Measurements from ENCODE around the gene HDDC3.
"Not testable (repeated sequence)": the region's sequence is repeated elsewhere in the genome, so short reads cannot be mapped to it uniquely, and the experiment has no call there.

Gene HDDC3

DNA sequence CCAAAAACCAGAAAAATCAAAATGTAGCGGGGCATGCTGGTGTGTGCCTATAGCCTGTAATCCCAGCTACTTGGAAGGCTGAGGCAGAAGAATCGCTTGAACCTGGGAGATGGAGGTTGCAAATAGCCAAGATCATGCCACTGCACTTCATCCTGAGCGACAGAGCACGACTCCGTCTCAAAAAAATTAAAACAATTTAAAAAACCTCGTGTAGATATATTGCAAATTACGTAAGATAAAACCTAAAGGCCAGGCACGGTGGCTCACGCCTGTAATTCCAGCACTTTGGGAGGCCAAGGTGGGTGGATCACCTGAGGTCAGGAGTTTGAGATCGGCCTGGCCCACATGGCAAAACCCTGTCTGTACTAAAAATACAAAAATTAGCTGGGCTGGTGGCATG is 5.6 kb downstream of the HDDC3 start:
- H3K36me3 ChIP-seq (ENCODE audit: insufficient read depth, low read length); H3K9ac ChIP-seq (ENCODE audit: low read depth, low read length); H3K9me3 ChIP-seq (replicated peaks; ENCODE audit: low read length); H3K4me3 ChIP-seq (ENCODE audit: low read length); H3K4me2 ChIP-seq (ENCODE audit: low read length); H3K27me3 ChIP-seq (ENCODE audit: control insufficient read depth, insufficient read depth, low read length): not testable (repeated sequence)
- peaks cover 20% of the 10 kb centered on the region for H3K4me1 ChIP-seq (ENCODE audit: control insufficient read depth, insufficient read depth, low read length)

DNA sequence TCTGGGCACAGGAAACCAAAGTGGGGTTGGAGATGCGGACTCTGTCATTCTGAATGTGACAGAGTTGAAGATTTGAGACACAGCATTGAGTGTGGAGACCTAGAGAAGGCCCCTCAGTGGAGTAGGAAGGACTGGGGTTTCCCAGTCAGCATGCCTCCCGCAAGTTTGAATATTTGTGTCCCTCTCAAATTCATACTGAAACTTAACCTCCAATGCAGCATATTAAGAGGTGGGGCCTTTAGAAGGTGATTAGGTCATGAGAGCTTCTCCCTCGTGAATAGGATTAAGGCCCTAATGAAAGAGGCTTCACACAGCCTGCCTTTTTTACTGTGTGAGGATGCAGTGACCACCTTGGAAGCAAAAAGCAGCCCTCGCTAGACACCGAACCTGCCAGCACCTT is 8.0 kb downstream of the HDDC3 start:
- no peak overlapping the region for H3K9ac ChIP-seq (ENCODE audit: low read depth, low read length)
- peaks cover 16% of the 10 kb centered on the region for H3K36me3 ChIP-seq (ENCODE audit: insufficient read depth, low read length)
- no peaks in the 10 kb centered on the region for H3K9me3 ChIP-seq (replicated peaks; ENCODE audit: low read length)
- no peaks in the 10 kb centered on the region for H3K27me3 ChIP-seq (ENCODE audit: control insufficient read depth, insufficient read depth, low read length)
- H3K4me2 ChIP-seq (ENCODE audit: low read length): no peak overlapping the region
- peaks cover 2% of the 10 kb centered on the region for H3K4me1 ChIP-seq (ENCODE audit: control insufficient read depth, insufficient read depth, low read length)
- no peak overlapping the region for H3K4me3 ChIP-seq (ENCODE audit: low read length)

DNA sequence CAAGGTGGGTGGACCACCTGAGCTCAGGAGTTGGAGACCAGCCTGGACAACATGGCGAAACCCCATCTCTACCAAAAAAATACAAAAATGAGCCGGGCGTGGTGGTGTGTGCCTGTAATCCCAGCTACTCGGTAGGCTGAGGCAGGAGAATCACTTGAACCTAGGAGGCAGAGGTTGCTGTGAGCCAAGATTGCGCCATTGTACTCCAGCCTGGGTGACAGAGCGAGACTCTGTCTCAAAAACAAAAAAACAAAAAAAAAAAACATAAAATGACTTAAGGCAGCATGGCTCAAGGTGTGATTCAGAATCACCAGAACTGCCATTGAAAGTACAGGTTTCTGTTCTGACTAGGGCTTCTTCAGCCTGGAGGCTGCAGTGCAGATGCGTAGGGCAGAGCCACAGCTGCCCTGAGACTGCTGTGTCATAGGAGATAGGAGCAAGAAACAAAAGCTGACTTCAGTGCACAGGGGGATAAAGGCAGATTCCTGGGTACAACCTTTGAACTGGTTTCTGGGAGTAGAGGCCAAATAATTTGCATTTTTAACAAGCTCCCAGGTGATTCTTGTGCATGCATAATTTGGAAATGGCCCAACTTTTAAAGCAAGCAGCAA is 9.5 kb downstream of the HDDC3 start:
- H3K36me3 ChIP-seq (ENCODE audit: insufficient read depth, low read length): peaks cover 27% of the 10 kb centered on the region
- H3K27me3 ChIP-seq (ENCODE audit: control insufficient read depth, insufficient read depth, low read length); H3K4me1 ChIP-seq (ENCODE audit: control insufficient read depth, insufficient read depth, low read length); H3K4me2 ChIP-seq (ENCODE audit: low read length); H3K4me3 ChIP-seq (ENCODE audit: low read length); H3K9ac ChIP-seq (ENCODE audit: low read depth, low read length); H3K9me3 ChIP-seq (replicated peaks; ENCODE audit: low read length): not testable (repeated sequence)

DNA sequence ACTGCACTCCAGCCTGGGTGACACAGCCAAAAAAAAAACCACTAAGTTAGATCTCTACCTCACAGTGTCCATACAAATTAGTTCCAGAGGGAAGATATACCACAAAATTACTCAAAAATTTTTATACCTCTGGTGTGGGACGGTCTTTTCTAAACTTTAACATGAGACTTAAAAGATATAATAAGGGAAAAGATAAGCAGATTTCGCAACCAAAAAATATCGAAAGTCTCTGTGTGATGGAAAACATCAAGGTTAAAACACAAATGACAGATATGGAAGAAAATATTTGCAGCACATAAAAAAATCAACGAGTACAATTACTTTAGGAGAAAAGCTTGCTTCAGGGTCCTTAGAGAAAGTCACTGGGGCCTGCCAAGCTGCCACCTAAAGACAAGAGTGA is 10.5 kb downstream of the HDDC3 start:
- Histone ChIP-seq H3K9me3 (replicated peaks; ENCODE audit: low read length) (no peaks in the 10 kb centered on the region), H3K4me1 (ENCODE audit: control insufficient read depth, insufficient read depth, low read length) (no peaks in the 10 kb centered on the region), H3K4me3 (ENCODE audit: low read length) (no peak overlapping the region), H3K27me3 (ENCODE audit: control insufficient read depth, insufficient read depth, low read length) (no peaks in the 10 kb centered on the region), H3K9ac (ENCODE audit: low read depth, low read length) (no peak overlapping the region), H3K4me2 (ENCODE audit: low read length) (no peak overlapping the region), H3K36me3 (ENCODE audit: insufficient read depth, low read length) (peaks cover 35% of the 10 kb centered on the region)

DNA sequence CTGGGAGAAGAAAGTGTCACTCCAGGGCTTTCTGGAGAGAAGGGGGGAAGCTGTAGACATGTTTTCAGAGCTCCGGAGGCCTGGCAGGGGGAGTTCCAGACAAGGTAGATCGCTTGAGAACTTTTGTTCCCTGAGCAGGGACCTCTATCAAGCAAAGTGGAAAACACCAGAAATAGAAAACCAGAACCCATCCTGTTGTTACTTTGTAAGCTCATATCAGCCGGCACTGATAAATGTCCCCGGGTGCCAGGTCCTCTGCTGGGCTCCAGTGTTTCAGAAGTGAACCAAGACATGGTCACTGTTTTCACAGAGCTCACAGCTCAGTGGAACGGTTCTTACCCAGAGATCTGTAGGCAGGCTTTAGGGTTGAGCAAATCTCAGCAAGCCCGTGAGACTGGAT is 13.5 kb downstream of the HDDC3 start:
- Histone ChIP-seq H3K4me1 (ENCODE audit: control insufficient read depth, insufficient read depth, low read length) (no peaks in the 10 kb centered on the region), H3K4me3 (ENCODE audit: low read length) (no peak overlapping the region), H3K36me3 (ENCODE audit: insufficient read depth, low read length) (peaks cover 46% of the 10 kb centered on the region), H3K27me3 (ENCODE audit: control insufficient read depth, insufficient read depth, low read length) (no peaks in the 10 kb centered on the region), H3K9ac (ENCODE audit: low read depth, low read length) (no peak overlapping the region), H3K4me2 (ENCODE audit: low read length) (no peak overlapping the region), H3K9me3 (replicated peaks; ENCODE audit: low read length) (no peaks in the 10 kb centered on the region)

DNA sequence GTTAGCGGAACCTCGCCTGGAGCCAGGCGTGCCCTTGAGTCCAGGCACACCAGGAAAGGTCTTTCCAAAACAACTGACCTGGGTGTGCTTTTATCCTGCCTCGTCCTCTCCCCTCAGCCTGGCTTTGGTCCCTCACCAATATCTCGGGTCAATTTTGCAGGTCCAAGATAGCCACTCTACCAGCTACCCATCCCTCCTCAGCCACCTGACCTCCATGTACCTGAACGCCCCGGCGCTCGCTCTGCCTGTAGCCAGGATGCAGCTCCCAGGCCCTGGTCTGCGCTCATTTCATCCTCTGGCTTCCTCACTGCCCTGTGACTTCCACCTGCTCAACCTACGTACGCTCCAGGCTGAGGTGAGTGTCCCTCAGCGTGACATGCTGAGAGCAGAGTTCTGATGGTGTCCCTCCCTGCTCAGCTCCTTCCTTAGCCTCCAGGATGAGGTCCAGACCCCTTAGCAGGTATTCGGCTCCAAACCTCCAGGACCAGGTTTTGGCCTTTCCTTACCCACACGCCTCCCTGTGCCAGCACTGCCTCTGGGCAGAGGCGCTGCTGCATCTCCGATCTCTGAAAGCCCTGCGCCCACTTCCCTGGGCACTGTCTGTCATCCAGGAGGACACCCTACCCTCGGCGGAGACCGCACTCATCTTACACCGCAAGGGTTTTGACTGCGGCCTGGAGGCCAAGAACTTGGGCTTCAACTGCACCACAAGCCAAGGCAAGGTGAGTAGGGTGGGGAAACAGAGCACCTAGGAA is 14.1 kb downstream of the HDDC3 start:
- peaks cover 46% of the 10 kb centered on the region for H3K36me3 ChIP-seq (ENCODE audit: insufficient read depth, low read length)
- H3K9ac ChIP-seq (ENCODE audit: low read depth, low read length): no peak overlapping the region

DNA sequence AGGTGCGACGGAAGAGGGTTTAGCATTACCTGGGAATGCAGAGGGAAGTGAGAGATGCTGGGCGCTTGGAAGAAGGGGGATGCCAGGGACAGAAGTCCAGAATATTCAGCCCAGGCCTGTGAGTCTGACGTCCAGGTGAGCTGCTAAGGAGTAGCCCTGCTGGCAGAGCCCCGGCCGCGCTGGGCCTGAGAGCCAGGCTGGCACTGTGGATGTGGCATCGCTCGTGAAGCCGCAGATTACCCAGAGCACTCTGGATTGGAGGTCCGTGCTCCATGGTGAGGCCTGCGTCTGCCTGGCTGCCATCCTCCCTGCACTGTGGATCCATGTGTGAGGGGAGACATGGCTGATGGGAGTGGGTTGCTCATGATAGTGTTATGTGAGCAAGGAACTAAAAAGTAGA is 14.8 kb downstream of the HDDC3 start:
- H3K9me3 ChIP-seq (replicated peaks; ENCODE audit: low read length): no peaks in the 10 kb centered on the region
- H3K36me3 ChIP-seq (ENCODE audit: insufficient read depth, low read length): peaks cover 51% of the 10 kb centered on the region
- H3K4me2 ChIP-seq (ENCODE audit: low read length): no peak overlapping the region
- H3K9ac ChIP-seq (ENCODE audit: low read depth, low read length): no peak overlapping the region
- H3K27me3 ChIP-seq (ENCODE audit: control insufficient read depth, insufficient read depth, low read length): no peaks in the 10 kb centered on the region
- no peak overlapping the region for H3K4me3 ChIP-seq (ENCODE audit: low read length)
- no peaks in the 10 kb centered on the region for H3K4me1 ChIP-seq (ENCODE audit: control insufficient read depth, insufficient read depth, low read length)

More for the DNA sequence above, 14.1 kb downstream of the HDDC3 start:
- Histone ChIP-seq H3K27me3 (ENCODE audit: control insufficient read depth, insufficient read depth, low read length) (no peaks in the 10 kb centered on the region), H3K4me3 (ENCODE audit: low read length) (no peak overlapping the region), H3K4me1 (ENCODE audit: control insufficient read depth, insufficient read depth, low read length) (no peaks in the 10 kb centered on the region), H3K9me3 (replicated peaks; ENCODE audit: low read length) (no peaks in the 10 kb centered on the region), H3K4me2 (ENCODE audit: low read length) (no peak overlapping the region)

DNA sequence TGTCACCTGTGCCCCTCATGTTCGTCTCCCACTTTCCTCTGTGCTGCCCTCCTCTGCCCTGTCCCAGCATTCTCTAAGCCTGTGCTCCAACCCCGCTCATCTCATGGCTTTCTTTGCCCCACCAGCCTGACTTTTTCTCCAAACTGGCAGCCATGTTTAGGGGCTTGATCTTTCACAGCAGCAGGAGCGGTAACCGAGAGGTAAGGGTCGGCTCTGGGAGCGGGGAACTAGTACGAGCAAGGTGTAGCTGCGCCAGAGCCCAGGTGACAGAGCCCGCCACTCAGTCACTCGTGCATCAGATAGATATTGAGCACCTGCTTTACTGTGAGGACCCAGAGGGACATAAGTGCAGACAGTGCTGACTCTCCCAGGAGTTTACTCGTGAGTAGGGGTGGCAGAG is 15.9 kb downstream of the HDDC3 start:
- Histone ChIP-seq H3K36me3 (ENCODE audit: insufficient read depth, low read length) (peaks cover 59% of the 10 kb centered on the region), H3K4me3 (ENCODE audit: low read length) (no peak overlapping the region), H3K9ac (ENCODE audit: low read depth, low read length) (no peak overlapping the region), H3K27me3 (ENCODE audit: control insufficient read depth, insufficient read depth, low read length) (no peaks in the 10 kb centered on the region), H3K4me1 (ENCODE audit: control insufficient read depth, insufficient read depth, low read length) (no peaks in the 10 kb centered on the region), H3K9me3 (replicated peaks; ENCODE audit: low read length) (no peaks in the 10 kb centered on the region), H3K4me2 (ENCODE audit: low read length) (no peak overlapping the region)

DNA sequence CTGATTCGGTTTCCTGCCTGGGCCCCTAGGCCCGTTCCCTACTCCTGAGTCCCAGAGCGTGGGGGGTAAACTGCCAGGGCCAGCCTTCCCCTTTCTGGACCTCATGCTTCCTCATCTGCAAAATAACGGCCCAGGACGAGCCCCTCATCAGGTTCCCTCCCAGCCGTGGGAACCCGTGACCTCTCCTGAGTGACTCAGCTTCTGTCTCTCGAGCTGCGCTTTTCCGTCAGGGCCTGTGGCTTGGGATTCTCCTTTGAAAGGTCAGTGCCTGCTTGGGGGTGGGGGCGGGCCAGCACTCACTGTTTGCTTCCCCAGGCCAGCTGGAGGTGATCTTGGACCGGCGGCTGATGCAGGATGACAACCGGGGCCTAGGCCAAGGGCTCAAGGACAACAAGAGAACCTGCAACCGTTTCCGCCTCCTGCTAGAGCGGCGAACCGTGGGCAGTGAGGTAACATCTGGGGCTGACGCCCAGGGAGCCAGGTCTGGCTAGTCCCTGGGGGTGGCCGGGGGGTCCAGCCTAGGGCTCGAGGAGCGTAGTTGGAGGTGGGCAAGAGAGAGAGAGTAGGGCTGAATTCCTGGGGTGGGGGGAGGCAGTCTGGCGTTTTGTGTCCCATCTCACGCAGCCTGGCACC is 16.4 kb downstream of the HDDC3 start:
- H3K9ac ChIP-seq (ENCODE audit: low read depth, low read length): no peak overlapping the region
- H3K36me3 ChIP-seq (ENCODE audit: insufficient read depth, low read length): peaks cover 61% of the 10 kb centered on the region
- H3K4me3 ChIP-seq (ENCODE audit: low read length): no peak overlapping the region

DNA sequence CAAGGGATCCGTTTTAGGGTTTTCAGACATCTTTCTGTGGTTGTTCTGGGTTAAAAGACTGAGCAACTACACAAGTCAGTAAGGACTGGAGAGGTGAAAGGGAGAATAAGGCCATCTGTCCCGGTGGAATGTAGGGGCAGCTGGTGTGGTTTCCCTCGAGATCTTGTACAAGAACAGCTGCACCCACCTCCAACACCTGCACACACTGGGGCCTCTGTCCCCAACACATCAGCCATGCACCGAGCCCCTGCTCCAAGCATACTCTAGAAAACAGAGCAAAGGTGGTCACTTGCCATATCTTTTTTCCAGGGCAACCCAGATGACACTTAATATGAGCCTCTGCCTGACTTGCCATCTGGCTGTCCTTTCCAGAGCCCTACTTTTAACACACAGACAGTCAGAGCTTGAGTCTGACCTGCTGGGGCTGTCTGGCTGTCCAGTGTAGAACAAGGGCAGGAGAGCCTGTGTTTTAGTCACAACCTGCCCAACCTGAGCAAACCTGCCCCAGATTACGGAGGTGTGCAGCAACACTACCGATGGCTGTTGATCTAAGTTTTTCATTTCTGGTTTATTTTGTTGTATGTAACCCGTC is 17.0 kb downstream of the HDDC3 start:
- H3K9ac ChIP-seq (ENCODE audit: low read depth, low read length): no peak overlapping the region
- H3K36me3 ChIP-seq (ENCODE audit: insufficient read depth, low read length): peaks cover 56% of the 10 kb centered on the region
- H3K4me3 ChIP-seq (ENCODE audit: low read length): no peak overlapping the region
- no peaks in the 10 kb centered on the region for H3K27me3 ChIP-seq (ENCODE audit: control insufficient read depth, insufficient read depth, low read length)
- H3K4me2 ChIP-seq (ENCODE audit: low read length): no peak overlapping the region
- H3K9me3 ChIP-seq (replicated peaks; ENCODE audit: low read length): no peaks in the 10 kb centered on the region
- no peaks in the 10 kb centered on the region for H3K4me1 ChIP-seq (ENCODE audit: control insufficient read depth, insufficient read depth, low read length)

More for the DNA sequence above, 16.4 kb downstream of the HDDC3 start:
- Histone ChIP-seq H3K9me3 (replicated peaks; ENCODE audit: low read length) (no peaks in the 10 kb centered on the region), H3K4me2 (ENCODE audit: low read length) (no peak overlapping the region), H3K4me1 (ENCODE audit: control insufficient read depth, insufficient read depth, low read length) (no peaks in the 10 kb centered on the region), H3K27me3 (ENCODE audit: control insufficient read depth, insufficient read depth, low read length) (no peaks in the 10 kb centered on the region)

DNA sequence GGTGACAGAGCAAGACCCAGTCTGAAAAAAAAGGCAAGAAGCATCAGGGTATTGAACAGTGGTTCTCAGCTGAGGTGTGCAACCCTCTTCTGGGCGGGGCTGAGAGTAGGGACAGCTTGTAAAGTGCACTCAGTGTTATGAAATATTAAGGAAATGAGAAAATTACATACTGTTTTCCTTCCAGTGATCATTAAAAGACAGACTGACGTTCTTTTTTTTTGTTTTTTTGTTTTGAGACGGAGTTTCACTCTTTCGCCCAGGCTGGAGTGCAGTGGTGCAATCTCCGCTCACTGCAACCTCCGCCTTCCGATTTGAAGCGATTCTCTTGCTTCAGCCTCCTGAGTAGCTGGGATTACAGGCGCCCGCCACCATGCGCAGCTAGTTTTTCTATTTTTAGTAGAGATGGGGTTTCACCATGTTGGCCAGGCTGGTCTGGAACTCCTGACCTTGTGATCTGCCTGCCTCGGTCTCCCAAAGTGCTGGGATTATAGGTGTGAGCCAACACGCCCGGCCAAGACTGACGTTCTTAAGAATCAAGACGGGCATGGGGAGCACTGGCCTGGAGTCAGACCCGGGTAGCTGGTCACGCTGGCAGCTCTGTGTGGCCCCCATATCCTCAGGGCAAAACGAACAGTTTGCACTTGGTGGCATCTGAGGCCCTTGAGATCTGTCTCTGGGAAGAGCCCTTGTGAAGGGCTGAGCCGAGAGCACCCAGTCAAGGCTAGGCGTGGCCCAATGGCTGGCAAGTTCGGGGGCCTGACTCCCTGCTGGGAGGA is 17.9 kb downstream of the HDDC3 start:
- no peak overlapping the region for H3K4me2 ChIP-seq (ENCODE audit: low read length)
- H3K9ac ChIP-seq (ENCODE audit: low read depth, low read length): no peak overlapping the region
- H3K27me3 ChIP-seq (ENCODE audit: control insufficient read depth, insufficient read depth, low read length): no peaks in the 10 kb centered on the region
- H3K4me3 ChIP-seq (ENCODE audit: low read length): no peak overlapping the region
- no peaks in the 10 kb centered on the region for H3K4me1 ChIP-seq (ENCODE audit: control insufficient read depth, insufficient read depth, low read length)
- H3K36me3 ChIP-seq (ENCODE audit: insufficient read depth, low read length): peaks cover 48% of the 10 kb centered on the region
- H3K9me3 ChIP-seq (replicated peaks; ENCODE audit: low read length): no peaks in the 10 kb centered on the region

All from skeletal muscle satellite cell (primary cell).